ENCODE results near the gene SF3B1.

SF3B1 gene

DNA sequence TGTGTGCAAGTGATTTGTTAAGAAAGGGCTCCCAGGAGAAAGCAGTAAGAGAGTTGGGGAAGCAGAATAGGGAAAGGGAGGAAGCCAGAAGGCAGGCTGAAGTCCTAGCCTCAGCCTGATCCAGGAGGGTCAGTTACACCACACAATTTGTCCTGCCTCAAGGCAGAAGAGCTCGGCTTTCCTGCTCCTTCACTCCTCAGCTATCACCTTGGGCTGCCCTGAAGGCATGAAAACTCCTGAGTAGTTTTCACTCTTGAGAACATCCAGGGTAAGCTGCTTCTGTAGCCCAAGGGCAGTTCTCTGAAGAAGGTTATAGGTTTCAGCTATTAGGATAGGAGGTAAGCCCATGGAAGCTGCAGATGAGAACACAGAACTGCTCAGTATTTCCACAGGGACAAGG, 76.8 kb downstream of the SF3B1 start:
- TF ChIP-seq, protein P1, sequence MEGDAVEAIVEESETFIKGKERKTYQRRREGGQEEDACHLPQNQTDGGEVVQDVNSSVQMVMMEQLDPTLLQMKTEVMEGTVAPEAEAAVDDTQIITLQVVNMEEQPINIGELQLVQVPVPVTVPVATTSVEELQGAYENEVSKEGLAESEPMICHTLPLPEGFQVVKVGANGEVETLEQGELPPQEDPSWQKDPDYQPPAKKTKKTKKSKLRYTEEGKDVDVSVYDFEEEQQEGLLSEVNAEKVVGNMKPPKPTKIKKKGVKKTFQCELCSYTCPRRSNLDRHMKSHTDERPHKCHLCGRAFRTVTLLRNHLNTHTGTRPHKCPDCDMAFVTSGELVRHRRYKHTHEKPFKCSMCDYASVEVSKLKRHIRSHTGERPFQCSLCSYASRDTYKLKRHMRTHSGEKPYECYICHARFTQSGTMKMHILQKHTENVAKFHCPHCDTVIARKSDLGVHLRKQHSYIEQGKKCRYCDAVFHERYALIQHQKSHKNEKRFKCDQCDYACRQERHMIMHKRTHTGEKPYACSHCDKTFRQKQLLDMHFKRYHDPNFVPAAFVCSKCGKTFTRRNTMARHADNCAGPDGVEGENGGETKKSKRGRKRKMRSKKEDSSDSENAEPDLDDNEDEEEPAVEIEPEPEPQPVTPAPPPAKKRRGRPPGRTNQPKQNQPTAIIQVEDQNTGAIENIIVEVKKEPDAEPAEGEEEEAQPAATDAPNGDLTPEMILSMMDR (IDR thresholded peaks at IDR 0.05), result no peak
- Mint-ChIP-seq H3K4me1 (peaks cover 11% of the 10 kb centered on the region), H3K27ac (peak overlapping the region; percentile 89), H3K9me3 (peaks cover 7% of the 10 kb centered on the region), H3K4me3 (no peak overlapping the region), H3K36me3 (ENCODE audit: low read depth) (no peaks in the 10 kb centered on the region), H3K27me3 (ENCODE audit: low read depth, poor library complexity) (peaks cover 4% of the 10 kb centered on the region)
- no peak for DNase-seq

DNA sequence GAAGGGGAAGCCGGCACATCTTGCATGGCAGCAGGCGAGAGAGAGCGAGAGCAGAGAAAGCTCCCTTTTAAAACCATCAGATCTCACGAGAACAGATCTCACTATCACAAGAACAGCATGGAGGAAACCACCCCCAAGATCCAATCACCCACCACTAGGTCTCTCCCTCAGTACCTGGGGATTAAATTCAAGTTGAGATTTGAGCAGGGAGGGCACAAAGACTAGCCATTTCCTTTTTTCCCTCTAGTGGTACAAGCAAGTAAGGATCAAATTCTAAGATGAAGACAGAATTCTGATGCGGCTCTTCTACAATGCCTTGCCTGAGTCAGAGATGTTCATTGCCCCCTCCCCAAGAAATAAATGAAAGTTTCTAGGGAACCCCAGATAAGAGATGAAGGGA, 78.7 kb downstream of the SF3B1 start:
- H3K4me3 Mint-ChIP-seq, result no peak overlapping the region
- TF ChIP-seq, protein P1 (IDR thresholded peaks at IDR 0.05), result peak; percentile 29
- H3K27me3 Mint-ChIP-seq (ENCODE audit: low read depth, poor library complexity), result peaks cover 4% of the 10 kb centered on the region
- DNase-seq, result no peak
- H3K4me1 Mint-ChIP-seq, result peaks cover 11% of the 10 kb centered on the region
- peaks cover 7% of the 10 kb centered on the region for H3K9me3 Mint-ChIP-seq
- H3K27ac Mint-ChIP-seq, result peak overlapping the region; percentile 78
- no peaks in the 10 kb centered on the region for H3K36me3 Mint-ChIP-seq (ENCODE audit: low read depth)

DNA sequence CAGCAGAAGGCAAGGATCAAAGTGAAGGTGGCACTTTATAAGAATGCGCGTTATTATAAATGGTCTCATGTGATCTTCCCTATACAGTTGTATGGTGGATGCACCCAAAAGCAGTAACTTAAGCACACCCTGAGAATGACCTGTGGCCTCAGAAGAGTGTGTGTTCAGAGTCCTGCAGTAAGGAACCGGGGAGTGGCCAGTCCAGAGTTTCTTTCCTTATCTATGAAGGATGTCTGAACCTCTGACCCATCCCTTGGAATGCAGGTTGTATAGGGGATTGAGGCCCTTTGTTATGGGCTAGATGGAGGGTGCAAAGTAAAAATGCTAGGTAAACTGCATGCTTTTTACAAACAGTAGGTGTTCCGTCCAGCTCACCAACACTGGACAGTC, 80.7 kb downstream of the SF3B1 start:
- DNase-seq, result no peak
- Mint-ChIP-seq H3K27me3 (ENCODE audit: low read depth, poor library complexity) (peaks cover 4% of the 10 kb centered on the region), H3K36me3 (ENCODE audit: low read depth) (no peaks in the 10 kb centered on the region), H3K4me3 (no peak overlapping the region), H3K27ac (no peak overlapping the region), H3K9me3 (peaks cover 6% of the 10 kb centered on the region), H3K4me1 (peaks cover 11% of the 10 kb centered on the region)
- TF ChIP-seq, protein P1 (IDR thresholded peaks at IDR 0.05), result no peak

DNA sequence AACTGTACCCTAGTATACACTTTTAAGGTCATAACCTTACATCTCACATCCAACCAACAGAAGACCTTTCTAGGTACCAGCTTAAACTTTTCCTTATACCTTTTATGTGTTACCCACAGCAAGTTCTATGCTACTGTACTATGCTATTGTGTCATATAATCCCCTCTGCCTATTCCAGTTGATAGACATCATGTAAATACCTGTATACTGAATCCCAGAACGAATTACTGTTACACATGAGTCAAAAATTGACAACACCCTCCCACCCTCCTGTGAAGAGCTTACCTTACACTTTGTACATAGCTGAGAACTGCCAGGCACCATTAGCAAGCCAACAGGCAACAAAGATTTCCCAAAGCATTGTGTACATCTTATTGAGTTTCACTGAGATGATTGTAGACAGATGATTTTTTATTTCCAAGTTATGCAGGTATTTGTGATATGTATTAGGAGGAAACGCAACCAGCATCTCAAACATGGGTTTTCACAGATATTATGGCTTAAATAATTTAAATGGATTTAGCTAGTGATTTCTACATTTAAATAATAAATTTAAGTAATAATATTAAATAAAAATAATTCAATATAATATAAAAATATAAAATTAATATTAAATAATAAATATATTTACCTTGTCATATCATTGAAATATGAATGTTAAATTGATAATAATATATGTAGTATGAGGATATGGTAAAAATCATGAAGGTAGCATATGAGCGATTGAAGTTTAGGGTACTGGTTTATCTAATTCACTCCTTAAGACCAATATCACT, 81.2 kb downstream of the SF3B1 start:
- Mint-ChIP-seq H3K4me3 (no peak overlapping the region), H3K4me1 (peaks cover 11% of the 10 kb centered on the region), H3K27ac (no peak overlapping the region), H3K27me3 (ENCODE audit: low read depth, poor library complexity) (peaks cover 4% of the 10 kb centered on the region), H3K36me3 (ENCODE audit: low read depth) (no peaks in the 10 kb centered on the region), H3K9me3 (peaks cover 3% of the 10 kb centered on the region)
- TF ChIP-seq, protein P1 (IDR thresholded peaks at IDR 0.05), result no peak
- no peak for DNase-seq

DNA sequence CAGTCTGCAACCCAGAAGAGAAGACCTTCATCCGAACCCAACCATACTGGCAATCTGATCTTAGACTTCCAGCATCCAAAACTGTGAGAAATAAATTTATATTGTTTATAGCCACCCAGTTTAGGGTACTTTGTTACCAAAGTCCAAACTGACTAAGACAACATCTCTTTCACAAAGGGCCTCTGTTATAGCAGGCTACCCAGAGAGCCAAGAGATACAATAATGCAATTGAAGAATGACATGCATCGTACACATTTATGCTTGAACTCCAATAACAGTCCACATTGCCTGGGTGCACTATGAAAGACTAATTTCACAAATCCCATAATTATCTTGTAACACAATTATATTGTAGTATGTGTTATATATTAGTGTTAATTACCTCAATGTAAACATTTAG, 85.1 kb downstream of the SF3B1 start:
- no peak overlapping the region for H3K4me3 Mint-ChIP-seq
- H3K36me3 Mint-ChIP-seq (ENCODE audit: low read depth), result no peaks in the 10 kb centered on the region
- no peaks in the 10 kb centered on the region for H3K27me3 Mint-ChIP-seq (ENCODE audit: low read depth, poor library complexity)
- H3K9me3 Mint-ChIP-seq, result peaks cover 3% of the 10 kb centered on the region
- TF ChIP-seq, protein P1 (IDR thresholded peaks at IDR 0.05), result no peak
- no peak for DNase-seq
- no peaks in the 10 kb centered on the region for H3K4me1 Mint-ChIP-seq
- H3K27ac Mint-ChIP-seq, result no peak overlapping the region
